Activated gamma-delta T cell (primary cell): ENCODE data around the gene NAPA.
"Not testable (repeated sequence)": the region's sequence is repeated elsewhere in the genome, so short reads cannot be mapped to it uniquely, and the experiment has no call there.

Experiments used
- DNase-seq: peaks from one replicate; lab custom pipeline; 2025; lab: John Stamatoyannopoulos, UW

NAPA gene

DNA sequence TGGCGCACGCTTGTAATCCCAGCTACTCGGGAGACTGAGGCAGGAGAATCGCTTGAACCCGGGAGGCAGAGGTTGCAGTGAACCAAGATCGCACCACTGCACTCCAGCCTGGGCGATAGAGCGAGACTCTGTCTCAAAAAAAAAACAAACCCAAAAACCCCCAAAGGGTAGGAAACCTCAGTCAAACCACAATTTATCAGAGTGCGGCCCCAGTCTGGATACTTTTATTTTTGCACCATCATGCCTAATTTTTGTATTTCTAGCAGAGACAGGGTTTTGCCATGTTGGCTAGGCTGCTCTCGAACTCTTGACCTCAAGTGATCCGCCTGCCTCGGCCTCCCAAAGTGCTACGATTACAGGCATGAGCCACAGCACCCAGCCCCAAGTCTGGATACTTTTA, 28.6 kb downstream of the NAPA start:
- DNase-seq = not testable (repeated sequence)

GRCh38 chr19:47485210-47485609, 29.7 kb downstream of the NAPA start:
- no peak for DNase-seq

GRCh38 chr19:47483800-47484690, 30.8 kb downstream of the NAPA start, which contains the start of gene KPTN:
TSS of gene KPTN (minus strand) at chr19:47484219. CDS start at chr19:47484160, 59 bp downstream.
- peak; percentile 75 for DNase-seq

DNA sequence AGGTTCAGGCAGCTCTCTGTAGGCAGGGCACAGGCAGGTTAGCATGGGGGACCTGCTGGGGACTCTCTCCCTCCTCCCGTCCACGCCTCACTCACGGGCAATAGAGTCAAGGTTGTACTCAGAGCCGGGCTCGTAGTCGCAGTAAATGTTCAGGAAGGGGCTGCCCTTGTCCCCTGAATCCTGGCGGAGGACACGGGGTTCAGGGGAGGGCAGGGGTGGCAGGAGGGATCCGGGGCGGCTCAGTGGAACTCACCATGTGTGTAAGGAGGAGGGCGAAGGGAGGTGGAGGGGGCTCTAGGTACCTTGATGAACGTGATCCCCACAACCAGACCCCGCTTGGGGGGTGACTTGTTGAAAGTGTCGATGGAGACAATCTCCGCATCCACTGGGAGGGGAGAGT, 31.7 kb downstream of the NAPA start:
- no peak for DNase-seq

DNA sequence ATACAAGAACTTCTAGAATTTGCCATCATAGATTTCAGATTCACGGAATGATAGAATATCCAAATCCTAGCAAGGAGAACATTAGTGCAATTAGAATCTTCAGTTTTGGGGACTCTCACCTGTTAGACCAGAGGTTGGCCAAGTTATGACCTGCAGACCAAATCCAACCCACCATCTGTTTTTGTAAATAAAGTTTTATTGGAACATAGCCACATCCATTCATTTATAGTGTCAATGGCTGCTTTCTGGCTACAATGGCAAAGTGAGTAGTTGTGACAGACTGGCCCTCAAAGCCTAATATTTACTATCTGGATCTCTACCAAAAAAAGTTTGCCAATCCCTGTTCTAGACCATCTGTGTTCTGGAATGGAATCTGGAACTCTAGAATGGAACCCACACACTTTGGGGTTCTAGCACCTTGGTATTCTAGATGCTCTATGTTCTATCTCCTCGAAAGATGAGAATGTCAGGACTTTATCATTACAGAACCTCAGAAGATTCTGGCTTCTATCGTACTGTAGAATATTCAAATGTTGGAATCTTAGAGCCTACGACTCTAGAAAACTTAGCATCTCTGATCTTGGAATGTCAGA, 33.3 kb downstream of the NAPA start:
- no peak for DNase-seq

DNA sequence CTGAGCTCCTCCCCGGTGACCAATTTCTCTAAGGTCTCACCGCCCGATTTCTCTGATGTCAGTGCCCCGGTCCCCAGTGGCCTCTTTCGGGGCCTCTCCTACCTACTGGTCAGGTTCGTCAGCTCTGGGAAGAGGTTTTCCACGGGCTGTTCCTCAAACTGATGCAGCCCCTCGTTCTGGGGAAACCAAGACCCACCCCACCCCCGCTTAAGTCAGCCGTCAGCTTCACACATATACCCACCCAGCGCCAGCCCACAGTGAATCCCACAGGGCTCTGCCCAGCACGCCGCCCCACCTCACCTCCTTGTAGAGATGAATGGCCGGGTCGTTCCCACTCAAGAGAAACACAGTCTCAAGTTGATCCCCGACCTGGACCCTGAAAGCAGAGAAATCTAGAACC, 34.2 kb downstream of the NAPA start:
- no peak for DNase-seq

- DNase-seq = no peak
Observed at GRCh38 chr19:47479701-47480503, 35.0 kb downstream of the NAPA start.

DNA sequence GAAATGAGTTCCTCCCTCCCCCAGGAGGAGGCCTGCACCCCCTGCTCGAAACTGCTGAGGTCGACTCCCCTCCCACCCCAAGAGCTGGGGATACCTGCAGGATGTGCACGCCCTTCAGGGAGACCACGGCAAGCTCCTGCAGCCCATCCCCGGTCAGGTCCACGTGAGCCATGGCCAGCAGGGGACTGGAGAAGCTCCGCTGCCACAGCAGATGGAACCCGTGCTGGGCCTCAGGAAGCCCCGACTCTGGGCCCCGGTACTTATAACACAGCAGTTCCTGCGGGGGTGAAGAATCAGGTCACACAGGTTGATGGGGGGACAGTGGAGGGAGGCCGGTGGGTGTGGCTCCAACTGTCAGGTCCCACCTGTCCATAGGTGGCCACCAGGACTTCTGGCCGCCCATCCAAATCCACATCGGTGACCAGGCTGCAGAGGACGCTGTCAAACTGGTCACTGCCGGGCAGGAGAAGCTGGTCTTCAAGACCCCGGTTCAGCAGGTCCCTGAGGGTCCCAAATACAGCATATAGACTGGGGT, 38.4 kb downstream of the NAPA start:
- no peak for DNase-seq

- no peak for DNase-seq
Observed at GRCh38 chr19:47475465-47475864, 39.4 kb downstream of the NAPA start.

DNA sequence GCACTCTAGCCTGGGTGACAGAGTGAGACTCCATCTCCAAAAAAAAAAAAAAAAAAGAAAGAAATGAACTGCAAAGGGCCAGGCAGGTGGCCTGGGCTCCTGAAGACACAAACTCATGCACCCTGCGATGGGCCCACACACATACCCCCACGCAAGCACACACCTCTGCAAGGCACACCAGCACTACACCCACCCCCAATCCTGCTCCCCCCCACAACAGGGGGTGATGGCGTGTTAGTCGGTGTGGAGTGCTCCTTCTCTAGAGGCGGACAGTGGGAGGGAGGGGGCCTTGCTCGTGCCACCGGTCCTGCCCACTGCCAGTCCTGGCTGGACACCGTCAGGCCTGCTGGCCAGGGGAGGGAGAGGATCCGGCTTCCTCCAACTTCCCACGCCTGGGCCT, 41.5 kb downstream of the NAPA start:
- no peak for DNase-seq

- no peak for DNase-seq
Observed at GRCh38 chr19:47471733-47472457, 43.0 kb downstream of the NAPA start, which contains the start of gene SLC8A2. TSS of gene SLC8A2 (minus strand) at chr19:47471893. CDS start at chr19:47466403, 5,490 bp downstream.

DNA sequence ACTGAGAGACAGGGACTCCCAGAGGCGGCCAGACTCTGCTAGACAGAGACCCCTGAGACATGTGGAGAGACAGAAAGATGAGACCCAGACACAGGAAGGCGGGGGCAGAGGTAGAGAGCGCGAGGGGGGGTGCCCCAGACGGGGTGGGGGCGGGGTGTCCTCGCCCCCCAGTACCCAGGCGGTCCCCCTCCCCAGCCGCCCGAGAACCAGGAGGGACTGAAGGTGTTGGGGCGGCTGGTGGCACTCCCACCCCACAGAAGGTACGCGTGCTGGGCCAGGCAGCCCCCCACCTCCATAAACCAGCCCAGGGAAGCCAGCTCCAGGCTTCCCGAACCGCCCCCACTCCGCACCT, 43.5 kb downstream of the NAPA start:
- no peak for DNase-seq

GRCh38 chr19:47470447-47471195, 44.2 kb downstream of the NAPA start:
- DNase-seq = no peak

- no peak for DNase-seq
Observed at GRCh38 chr19:47469719-47470118, 45.1 kb downstream of the NAPA start.

- DNase-seq = no peak
Observed at GRCh38 chr19:47469363-47469700, 45.5 kb downstream of the NAPA start.

GRCh38 chr19:47467914-47468313, 46.9 kb downstream of the NAPA start:
- DNase-seq = no peak

DNA sequence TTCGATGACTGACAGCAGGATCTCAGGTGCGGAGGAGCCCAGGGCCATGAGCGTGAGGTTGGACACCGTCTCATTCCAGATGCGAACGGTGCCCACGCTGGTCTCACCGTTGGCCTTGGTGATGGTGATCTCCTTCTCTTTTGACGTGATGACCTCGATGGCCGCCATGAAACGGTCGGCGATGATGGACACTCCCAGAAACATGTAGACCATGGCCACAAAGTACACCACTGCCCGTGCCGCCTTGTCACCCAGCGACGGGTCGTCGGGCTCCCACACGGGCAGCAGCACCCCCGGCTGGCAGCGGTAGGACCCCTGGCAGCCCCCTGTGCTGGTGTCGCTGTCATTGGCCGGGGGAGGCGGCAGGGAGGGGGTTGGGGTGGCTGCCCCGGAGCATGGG, 48.9 kb downstream of the NAPA start:
- no peak for DNase-seq

- no peak for DNase-seq
Observed at GRCh38 chr19:47464675-47465419, 50.0 kb downstream of the NAPA start.

GRCh38 chr19:47461876-47462275, 53.0 kb downstream of the NAPA start:
- no peak for DNase-seq

GRCh38 chr19:47459477-47459876, 55.4 kb downstream of the NAPA start:
- DNase-seq = no peak
